Natural killer cell treated with Interleukin-12 subunit alpha and Interleukin-12 subunit beta and Interleukin-15 and Interleukin-18, amount 100 ng/mL, for 72 hours (primary cell): Measurements from ENCODE around the gene RNF44. TPM values are rescaled to one million over a fixed set of nuclear protein-coding genes. Genes with fewer than 3 reads are reported as not detected.
A peak's percentile ranks its signal among the peaks of the same experiment; 100 is the strongest.

ENCODE experiments used
- ATAC-seq, 2 donors: fragments of 150-1000 bp; cut with Tn5 transposase in 1 of 2; sonication (Bioruptor Pico), chemical (Tn5 transposase) in 1 of 2; 2 replicates each; pipeline ENCODE4 v1.10.0; 2021
- DNase-seq: peaks from one replicate; pipeline ENCODE4 v3.0.0; 2022; ENCODE audit warnings: low spot score
- H3K27ac Mint-ChIP-seq, 2 donors: 1 replicate in 1 of 2; 2 replicates in 1 of 2; pipeline ENCODE4 v1.8.0; 2022; ENCODE audit warnings: mixed read lengths in 2 of 2, mild to moderate bottlenecking in 1 of 2, moderate library complexity in 1 of 2
- H3K27me3 Mint-ChIP-seq, 2 donors: 1 replicate in 1 of 2; 2 replicates in 1 of 2; pipeline ENCODE4 v1.8.0; 2022; ENCODE audit warnings: mixed read lengths in 2 of 2
- H3K36me3 Mint-ChIP-seq: one replicate; pipeline ENCODE4 v1.8.0; 2022; ENCODE audit warnings: mixed read lengths
- H3K4me1 Mint-ChIP-seq, 2 donors: 1 replicate in 1 of 2; 2 replicates in 1 of 2; pipeline ENCODE4 v1.8.0; 2022; ENCODE audit warnings: low read depth in 2 of 2, mixed read lengths in 2 of 2, mild to moderate bottlenecking in 1 of 2
- H3K4me3 Mint-ChIP-seq: one replicate; pipeline ENCODE4 v1.8.0; 2022; ENCODE audit warnings: mixed read lengths
- H3K9me3 Mint-ChIP-seq: 2 replicates; pipeline ENCODE4 v1.8.0; 2022; ENCODE audit warnings: mixed read lengths
- total RNA-seq, 2 donors: library from RNA; stranded (reverse); gene quantifications; one replicate each; pipeline ENCODE4 v1.2.3, GENCODE V29; 2022

Gene RNF44
- total RNA-seq, 2 donors from 2014 or later = 58.1 to 76.3 TPM

GRCh38 chr5:176528761-176529115, 8.5 kb downstream of the RNF44 start:
- no peaks in the 10 kb centered on the region for H3K27me3 Mint-ChIP-seq
- peaks cover 21 to 29% of the 10 kb centered on the region in 2 donors for H3K4me1 Mint-ChIP-seq
- no peak overlapping the region for H3K4me3 Mint-ChIP-seq
- no peaks in the 10 kb centered on the region for H3K36me3 Mint-ChIP-seq
- no peak for DNase-seq
- peak overlapping the region in 1 of 2 donors; percentile 55 for H3K27ac Mint-ChIP-seq
- no peaks in the 10 kb centered on the region for H3K9me3 Mint-ChIP-seq
- no peak for ATAC-seq

- no peaks in the 10 kb centered on the region for H3K9me3 Mint-ChIP-seq
- no peaks in the 10 kb centered on the region for H3K27me3 Mint-ChIP-seq
- no peak overlapping the region for H3K4me3 Mint-ChIP-seq
- peaks cover 17 to 24% of the 10 kb centered on the region in 2 donors for H3K4me1 Mint-ChIP-seq
- H3K36me3 Mint-ChIP-seq = no peaks in the 10 kb centered on the region
- no peak for DNase-seq
- ATAC-seq = no peak
- H3K27ac Mint-ChIP-seq = peak overlapping the region; percentile 55 to 71
Measured at GRCh38 chr5:176528301-176528700, 8.9 kb downstream of the RNF44 start.

- no peak overlapping the region for H3K4me3 Mint-ChIP-seq
- H3K36me3 Mint-ChIP-seq = no peaks in the 10 kb centered on the region
- ATAC-seq (no peak), DNase-seq (no peak)
- no peaks in the 10 kb centered on the region for H3K9me3 Mint-ChIP-seq
- H3K27ac Mint-ChIP-seq = peak overlapping the region; percentile 55 to 71
- H3K4me1 Mint-ChIP-seq = peaks cover 13 to 21% of the 10 kb centered on the region in 2 donors
- H3K27me3 Mint-ChIP-seq = no peaks in the 10 kb centered on the region
Measured at GRCh38 chr5:176527246-176528222, 9.7 kb downstream of the RNF44 start.

- no peaks in the 10 kb centered on the region for H3K36me3 Mint-ChIP-seq
- H3K9me3 Mint-ChIP-seq = no peaks in the 10 kb centered on the region
- peaks cover 11 to 22% of the 10 kb centered on the region in 2 donors for H3K4me1 Mint-ChIP-seq
- H3K27ac Mint-ChIP-seq = no peak overlapping the region
- no peaks in the 10 kb centered on the region for H3K27me3 Mint-ChIP-seq
- no peak for ATAC-seq
- no peak for DNase-seq
- H3K4me3 Mint-ChIP-seq = no peak overlapping the region
Measured at GRCh38 chr5:176526462-176526861, 10.7 kb downstream of the RNF44 start.

GRCh38 chr5:176525677-176526076, 11.5 kb downstream of the RNF44 start:
- H3K4me3 Mint-ChIP-seq = no peak overlapping the region
- ATAC-seq = no peak
- H3K27ac Mint-ChIP-seq = no peak overlapping the region
- DNase-seq = no peak
- peaks cover 6 to 17% of the 10 kb centered on the region in 2 donors for H3K4me1 Mint-ChIP-seq
- H3K36me3 Mint-ChIP-seq = no peaks in the 10 kb centered on the region
- H3K9me3 Mint-ChIP-seq = no peaks in the 10 kb centered on the region
- H3K27me3 Mint-ChIP-seq = no peaks in the 10 kb centered on the region

GRCh38 chr5:176524987-176525386, 12.2 kb downstream of the RNF44 start:
- Mint-ChIP-seq H3K36me3 (no peaks in the 10 kb centered on the region), H3K9me3 (no peaks in the 10 kb centered on the region), H3K4me1 (peaks cover 6 to 19% of the 10 kb centered on the region in 2 donors), H3K27ac (no peak overlapping the region), H3K4me3 (no peak overlapping the region), H3K27me3 (no peaks in the 10 kb centered on the region)
- ATAC-seq (no peak), DNase-seq (no peak)

- no peaks in the 10 kb centered on the region for H3K36me3 Mint-ChIP-seq
- ATAC-seq (no peak), DNase-seq (no peak)
- no peaks in the 10 kb centered on the region for H3K9me3 Mint-ChIP-seq
- H3K27me3 Mint-ChIP-seq = no peaks in the 10 kb centered on the region
- H3K27ac Mint-ChIP-seq = no peak overlapping the region
- H3K4me1 Mint-ChIP-seq = peaks cover 0 to 13% of the 10 kb centered on the region in 2 donors
- H3K4me3 Mint-ChIP-seq = no peak overlapping the region
Measured at GRCh38 chr5:176524138-176524537, 13.1 kb downstream of the RNF44 start.

- H3K36me3 Mint-ChIP-seq = no peaks in the 10 kb centered on the region
- H3K4me1 Mint-ChIP-seq = peaks cover 9 to 14% of the 10 kb centered on the region in 2 donors
- H3K27ac Mint-ChIP-seq = no peak overlapping the region
- no peak for DNase-seq
- no peaks in the 10 kb centered on the region for H3K27me3 Mint-ChIP-seq
- peak in 1 of 2 donors; percentile 15 for ATAC-seq
- no peaks in the 10 kb centered on the region for H3K9me3 Mint-ChIP-seq
- H3K4me3 Mint-ChIP-seq = no peak overlapping the region
Measured at GRCh38 chr5:176521699-176522263, 15.4 kb downstream of the RNF44 start.

GRCh38 chr5:176521286-176521685, 15.9 kb downstream of the RNF44 start:
- H3K27ac Mint-ChIP-seq = no peak overlapping the region
- H3K36me3 Mint-ChIP-seq = no peaks in the 10 kb centered on the region
- ATAC-seq (no peak), DNase-seq (no peak)
- no peaks in the 10 kb centered on the region for H3K27me3 Mint-ChIP-seq
- H3K4me3 Mint-ChIP-seq = no peak overlapping the region
- H3K9me3 Mint-ChIP-seq = no peaks in the 10 kb centered on the region
- H3K4me1 Mint-ChIP-seq = peaks cover 10 to 15% of the 10 kb centered on the region in 2 donors

- Mint-ChIP-seq H3K4me3 (no peak overlapping the region), H3K27ac (no peak overlapping the region), H3K27me3 (no peaks in the 10 kb centered on the region), H3K4me1 (peaks cover 10 to 18% of the 10 kb centered on the region in 2 donors), H3K9me3 (no peaks in the 10 kb centered on the region), H3K36me3 (no peaks in the 10 kb centered on the region)
- no peak for DNase-seq
- no peak for ATAC-seq
Measured at GRCh38 chr5:176519810-176520720, 17.1 kb downstream of the RNF44 start.

GRCh38 chr5:176517053-176517661, 20.0 kb downstream of the RNF44 start:
- Mint-ChIP-seq H3K4me1 (peaks cover 10 to 30% of the 10 kb centered on the region in 2 donors), H3K36me3 (no peaks in the 10 kb centered on the region), H3K4me3 (peak overlapping the region; percentile 54), H3K9me3 (no peaks in the 10 kb centered on the region), H3K27me3 (no peaks in the 10 kb centered on the region), H3K27ac (peak overlapping the region; percentile 6 to 63)
- DNase-seq (no peak), ATAC-seq (peak in 1 of 2 donors; percentile 66)

- Mint-ChIP-seq H3K4me3 (no peak overlapping the region), H3K36me3 (no peaks in the 10 kb centered on the region), H3K4me1 (peaks cover 10 to 22% of the 10 kb centered on the region in 2 donors), H3K27me3 (no peaks in the 10 kb centered on the region), H3K9me3 (no peaks in the 10 kb centered on the region), H3K27ac (no peak overlapping the region)
- DNase-seq (no peak), ATAC-seq (no peak)
Measured at GRCh38 chr5:176515396-176515795, 21.8 kb downstream of the RNF44 start.

GRCh38 chr5:176514244-176514950, 22.8 kb downstream of the RNF44 start:
- no peaks in the 10 kb centered on the region for H3K9me3 Mint-ChIP-seq

More at GRCh38 chr5:176514244-176514950, 22.8 kb downstream of the RNF44 start:
- H3K4me1 Mint-ChIP-seq = peaks cover 10 to 21% of the 10 kb centered on the region in 2 donors
- no peaks in the 10 kb centered on the region for H3K36me3 Mint-ChIP-seq
- DNase-seq = no peak
- no peaks in the 10 kb centered on the region for H3K27me3 Mint-ChIP-seq
- H3K27ac Mint-ChIP-seq = peak overlapping the region in 1 of 2 donors; percentile 59
- no peak overlapping the region for H3K4me3 Mint-ChIP-seq
- no peak for ATAC-seq
